Fibroblast of lung (primary cell): ENCODE results near the gene ARMC5.

Experiments
- CTCF ChIP-seq, 2 donors: IDR thresholded peaks in 1 of 2; conservative IDR thresholded peaks in 1 of 2; 1 replicate in 1 of 2; 2 replicates in 1 of 2; pipeline ENCODE4 v1.5.1; 2011 to 2012; ENCODE audit warnings: low read length in 2 of 2, control low read depth in 1 of 2, inconsistent platforms in 1 of 2, low read depth in 1 of 2, mild to moderate bottlenecking in 1 of 2
- EZH2 ChIP-seq: IDR thresholded peaks from 2 replicates; pipeline ENCODE4 v1.5.1; 2012; ENCODE audit warnings: low read length, control low read depth, mild to moderate bottlenecking; ENCODE audit errors: missing control alignments

- TF ChIP-seq CTCF (conservative IDR thresholded peaks at IDR 0.05 in 1 of 2, IDR thresholded peaks at IDR 0.05 in 1 of 2; ENCODE audit: low read depth in 1 of 2, low read length in 2 of 2) (no peak), EZH2 (no peak)
Observed at GRCh38 chr16:31504159-31504558, 44.9 kb downstream of the ARMC5 start.
